NCI-H128 (cell line): ENCODE measurements around the gene BRSK1.
A peak's percentile ranks its signal among the peaks of the same experiment; 100 is the strongest.
"Not testable (repeated sequence)": the region's sequence is repeated elsewhere in the genome, so short reads cannot be mapped to it uniquely, and the experiment has no call there.

Experiments used
- DNase-seq: peaks from one replicate; lab custom pipeline; 2025; ENCODE audit not compliant: unreplicated experiment; lab: John Stamatoyannopoulos, UW

Gene BRSK1

GRCh38 chr19:55325172-55325571 is 41.4 kb downstream of the BRSK1 start, which contains the start of gene TMEM150B:
Gene TMEM150B (minus strand): TSS chr19:55325341. CDS start chr19:55321036, 4,305 bp downstream.
- DNase-seq = no peak

GRCh38 chr19:55328774-55329318 is 45.0 kb downstream of the BRSK1 start:
- not testable (repeated sequence) for DNase-seq

- not testable (repeated sequence) for DNase-seq
Measured at GRCh38 chr19:55329791-55330190, 46.0 kb downstream of the BRSK1 start.

GRCh38 chr19:55333870-55334269 is 50.1 kb downstream of the BRSK1 start:
- no peak for DNase-seq

GRCh38 chr19:55336101-55336500 is 52.3 kb downstream of the BRSK1 start:
- DNase-seq = no peak

GRCh38 chr19:55339105-55339888 is 55.5 kb downstream of the BRSK1 start, which contains the start of gene KMT5C:
Gene KMT5C (plus strand): TSS chr19:55339876. CDS start chr19:55341937, 2,061 bp downstream.
- DNase-seq = peak; percentile 100

- DNase-seq = no peak
Measured at GRCh38 chr19:55339889-55340783, 56.3 kb downstream of the BRSK1 start.

- no peak for DNase-seq
Measured at GRCh38 chr19:55340784-55341147, 57.0 kb downstream of the BRSK1 start.

- peak; percentile 62 for DNase-seq
Measured at GRCh38 chr19:55341171-55341588, 57.4 kb downstream of the BRSK1 start.

- no peak for DNase-seq
Measured at GRCh38 chr19:55341595-55342531, 58.1 kb downstream of the BRSK1 start.

- no peak for DNase-seq
Measured at GRCh38 chr19:55344444-55344843, 60.6 kb downstream of the BRSK1 start.

- no peak for DNase-seq
Measured at GRCh38 chr19:55345101-55345817, 61.5 kb downstream of the BRSK1 start.

- DNase-seq = no peak
Measured at GRCh38 chr19:55345818-55346724, 62.3 kb downstream of the BRSK1 start.

- no peak for DNase-seq
Measured at GRCh38 chr19:55346725-55347441, 63.1 kb downstream of the BRSK1 start.

- no peak for DNase-seq
Measured at GRCh38 chr19:55347442-55348009, 63.7 kb downstream of the BRSK1 start.

- DNase-seq = no peak
Measured at GRCh38 chr19:55348317-55349034, 64.7 kb downstream of the BRSK1 start.
